Measurements from ENCODE around the gene STARD9. TPM values are rescaled to one million over a fixed set of nuclear protein-coding genes. Genes with fewer than 3 reads are reported as not detected.

The STARD9 gene
- total RNA-seq, 1 donor from 2014 or later: 10.0 TPM

DNA sequence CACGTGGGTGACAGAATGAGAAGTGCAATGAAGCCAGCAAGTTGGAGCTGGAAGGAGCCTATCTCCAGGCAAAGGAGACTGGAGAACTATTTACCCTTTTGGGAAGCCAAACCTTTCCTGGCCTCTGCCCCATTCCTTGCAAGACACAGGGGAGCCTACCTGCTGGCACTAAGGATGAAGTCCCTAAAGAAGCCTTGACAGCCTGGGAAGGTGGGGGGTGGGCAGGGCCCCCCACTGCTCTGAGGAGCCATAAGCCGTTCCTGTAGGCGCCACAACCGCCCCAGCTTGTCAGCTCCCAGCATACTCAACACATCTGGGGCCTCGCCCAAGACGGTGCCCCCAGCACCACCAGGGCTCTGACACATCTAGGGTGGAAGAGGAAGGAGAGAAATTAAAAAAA, 156.1 kb downstream of the STARD9 start:
- intact Hi-C loops (cut with micrococcal nuclease): no loop called here
- peaks cover 62% of the 10 kb centered on the region for H3K36me3 Mint-ChIP-seq (ENCODE audit: low read depth)
- H3K9me3 Mint-ChIP-seq: no peaks in the 10 kb centered on the region
- peaks cover 6% of the 10 kb centered on the region for H3K4me1 Mint-ChIP-seq (ENCODE audit: low read depth)
- H3K27me3 Mint-ChIP-seq (ENCODE audit: low read depth): no peaks in the 10 kb centered on the region
- no peak for DNase-seq (ENCODE audit: low spot score)
- no peak overlapping the region for H3K27ac Mint-ChIP-seq
- H3K4me3 Mint-ChIP-seq (ENCODE audit: low read depth): no peak overlapping the region

DNA sequence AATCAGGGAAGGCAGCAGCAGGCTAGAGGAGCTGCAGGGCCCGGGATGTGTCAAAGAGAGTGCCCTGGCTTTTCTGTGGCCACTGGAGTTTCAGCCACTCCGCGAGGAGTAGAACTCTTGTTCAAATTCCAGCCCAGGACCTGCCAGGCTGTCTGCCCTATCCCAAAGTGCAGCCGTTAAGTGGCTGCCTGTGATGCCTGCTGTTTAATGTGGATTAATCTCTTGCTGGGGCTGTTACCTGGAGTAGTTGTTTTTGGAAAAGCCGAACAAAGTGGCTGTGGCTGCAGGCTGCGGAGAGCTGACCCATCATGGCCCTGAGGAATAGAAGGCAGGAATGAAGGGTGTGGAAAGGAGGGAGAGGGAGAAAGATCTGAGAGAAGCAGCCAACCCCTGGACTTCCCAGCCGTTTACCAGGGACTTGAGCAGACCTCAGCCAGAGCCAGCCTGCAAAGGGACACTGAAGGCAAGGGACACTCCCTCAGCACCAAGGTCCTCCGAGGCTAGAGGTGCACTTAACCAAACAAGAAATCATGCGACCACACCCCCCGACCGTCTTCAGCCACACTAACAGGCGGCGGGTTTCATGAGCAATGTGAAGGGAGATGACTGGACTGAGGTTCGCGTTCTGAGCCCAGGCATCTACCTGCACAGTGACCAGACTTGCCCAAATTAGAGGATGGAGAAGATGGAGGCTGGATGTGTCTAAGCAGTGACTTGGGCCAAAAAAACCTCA, 156.9 kb downstream of the STARD9 start:
- Mint-ChIP-seq H3K9me3 (no peaks in the 10 kb centered on the region), H3K27me3 (ENCODE audit: low read depth) (no peaks in the 10 kb centered on the region), H3K27ac (no peak overlapping the region), H3K4me1 (ENCODE audit: low read depth) (peaks cover 6% of the 10 kb centered on the region), H3K36me3 (ENCODE audit: low read depth) (peaks cover 59% of the 10 kb centered on the region), H3K4me3 (ENCODE audit: low read depth) (no peak overlapping the region)
- DNase-seq (ENCODE audit: low spot score): no peak
- intact Hi-C loops (cut with micrococcal nuclease): no loop called here

DNA sequence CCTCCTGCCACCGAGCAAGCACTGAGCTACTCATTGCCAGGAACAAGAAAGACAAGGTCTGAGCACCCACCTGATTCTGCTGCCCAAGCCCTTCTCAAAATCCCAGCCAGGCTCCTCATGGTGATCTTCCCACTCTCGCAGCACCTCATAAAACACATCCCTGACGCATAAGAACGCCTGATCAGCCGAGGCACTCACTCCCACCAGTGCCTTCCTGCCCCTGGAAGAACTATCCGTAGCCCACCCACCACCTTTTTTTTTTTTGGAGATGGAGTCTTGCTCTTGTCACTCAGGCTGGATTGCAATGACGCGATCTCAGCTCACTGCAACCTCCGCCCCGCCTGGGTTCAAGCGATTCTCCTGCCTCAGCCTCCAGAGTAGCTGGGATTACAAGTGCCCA, 157.6 kb downstream of the STARD9 start:
- Mint-ChIP-seq H3K4me3 (ENCODE audit: low read depth) (no peak overlapping the region), H3K27ac (no peak overlapping the region), H3K9me3 (no peaks in the 10 kb centered on the region), H3K36me3 (ENCODE audit: low read depth) (peaks cover 59% of the 10 kb centered on the region), H3K27me3 (ENCODE audit: low read depth) (no peaks in the 10 kb centered on the region), H3K4me1 (ENCODE audit: low read depth) (peaks cover 6% of the 10 kb centered on the region)
- no peak for DNase-seq (ENCODE audit: low spot score)
- intact Hi-C loops (cut with micrococcal nuclease): no loop called here

DNA sequence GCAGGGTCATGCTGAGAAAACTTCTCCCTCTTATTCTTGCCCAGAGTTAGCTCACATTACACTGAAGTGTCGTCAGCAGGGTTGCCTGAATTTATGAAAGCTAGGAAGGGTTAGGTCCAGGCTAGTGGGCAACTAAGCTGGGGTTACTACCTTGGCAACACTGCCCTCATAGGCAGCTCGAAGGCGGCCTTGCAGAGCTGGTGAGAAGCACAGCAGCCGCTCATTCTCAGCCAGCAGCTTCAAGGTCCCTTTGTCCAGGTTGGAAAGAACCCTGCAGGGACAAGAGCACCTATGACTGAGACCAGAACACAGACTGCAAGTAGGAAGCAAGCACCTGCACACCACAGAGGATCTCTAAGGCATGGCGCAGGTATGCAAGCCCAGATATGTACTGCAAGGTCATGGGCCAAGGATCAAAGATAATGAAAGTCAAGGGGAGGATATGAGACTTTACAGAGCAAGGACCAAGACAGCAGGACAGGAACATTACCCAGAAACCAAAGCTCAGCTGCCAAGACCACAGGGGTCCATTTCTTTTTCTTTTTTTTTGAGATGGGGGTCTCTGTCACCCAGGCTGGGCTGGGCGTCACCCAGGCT, 158.8 kb downstream of the STARD9 start:
- Mint-ChIP-seq H3K4me1 (ENCODE audit: low read depth) (peaks cover 6% of the 10 kb centered on the region), H3K27ac (no peak overlapping the region), H3K27me3 (ENCODE audit: low read depth) (no peaks in the 10 kb centered on the region), H3K4me3 (ENCODE audit: low read depth) (peak overlapping the region; percentile 39), H3K36me3 (ENCODE audit: low read depth) (peaks cover 52% of the 10 kb centered on the region), H3K9me3 (no peaks in the 10 kb centered on the region)
- no peak for DNase-seq (ENCODE audit: low spot score)
- intact Hi-C loops (cut with micrococcal nuclease): no loop called here

DNA sequence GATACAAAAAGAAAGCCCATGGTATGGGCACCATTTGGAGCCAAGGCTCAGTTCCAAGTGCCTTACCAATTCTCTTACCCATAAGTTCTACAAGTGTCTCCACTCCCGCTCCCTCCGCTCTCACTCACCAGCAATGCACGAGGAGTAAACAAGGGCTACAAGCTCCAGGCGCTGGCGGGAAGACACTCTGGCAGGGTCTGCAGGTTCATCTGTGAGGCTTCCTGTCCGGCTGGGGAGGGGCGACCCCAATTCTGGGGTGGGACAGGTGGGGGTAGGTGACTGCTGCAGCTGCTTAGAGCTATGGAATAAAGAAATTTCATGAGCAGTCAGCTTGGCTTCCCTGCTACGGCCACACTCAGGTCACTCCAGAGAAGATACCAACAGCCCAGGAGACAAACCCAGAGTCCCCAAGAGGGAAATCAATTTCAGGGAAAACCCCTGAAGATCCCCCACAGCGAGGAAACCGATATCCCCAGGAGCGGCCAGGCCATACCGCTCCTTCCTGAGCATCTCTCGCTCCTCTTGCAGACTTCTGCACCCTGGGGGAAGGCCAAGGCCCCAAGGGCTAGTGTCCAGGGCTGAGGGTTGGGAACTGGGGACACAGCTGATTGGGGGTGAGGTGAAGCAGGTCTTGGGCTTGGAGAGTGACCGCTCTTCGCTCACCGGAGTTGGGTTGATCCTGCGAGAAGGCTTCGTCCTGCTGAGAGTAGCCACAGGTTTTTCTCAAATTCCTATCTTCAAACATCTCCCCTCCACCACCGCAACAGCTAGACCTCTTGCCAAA, 160.2 kb downstream of the STARD9 start:
- peaks cover 41% of the 10 kb centered on the region for H3K36me3 Mint-ChIP-seq (ENCODE audit: low read depth)
- peaks cover 6% of the 10 kb centered on the region for H3K4me1 Mint-ChIP-seq (ENCODE audit: low read depth)
- H3K9me3 Mint-ChIP-seq: no peaks in the 10 kb centered on the region
- peak overlapping the region; percentile 77 for H3K4me3 Mint-ChIP-seq (ENCODE audit: low read depth)
- H3K27me3 Mint-ChIP-seq (ENCODE audit: low read depth): no peaks in the 10 kb centered on the region
- peak overlapping the region; percentile 58 for H3K27ac Mint-ChIP-seq
- DNase-seq (ENCODE audit: low spot score): no peak
- intact Hi-C loops (cut with micrococcal nuclease): loop anchor here (2.0 kb wide), 1 partner anchor 55 kb away; no protein-coding TSS in a partner anchor

DNA sequence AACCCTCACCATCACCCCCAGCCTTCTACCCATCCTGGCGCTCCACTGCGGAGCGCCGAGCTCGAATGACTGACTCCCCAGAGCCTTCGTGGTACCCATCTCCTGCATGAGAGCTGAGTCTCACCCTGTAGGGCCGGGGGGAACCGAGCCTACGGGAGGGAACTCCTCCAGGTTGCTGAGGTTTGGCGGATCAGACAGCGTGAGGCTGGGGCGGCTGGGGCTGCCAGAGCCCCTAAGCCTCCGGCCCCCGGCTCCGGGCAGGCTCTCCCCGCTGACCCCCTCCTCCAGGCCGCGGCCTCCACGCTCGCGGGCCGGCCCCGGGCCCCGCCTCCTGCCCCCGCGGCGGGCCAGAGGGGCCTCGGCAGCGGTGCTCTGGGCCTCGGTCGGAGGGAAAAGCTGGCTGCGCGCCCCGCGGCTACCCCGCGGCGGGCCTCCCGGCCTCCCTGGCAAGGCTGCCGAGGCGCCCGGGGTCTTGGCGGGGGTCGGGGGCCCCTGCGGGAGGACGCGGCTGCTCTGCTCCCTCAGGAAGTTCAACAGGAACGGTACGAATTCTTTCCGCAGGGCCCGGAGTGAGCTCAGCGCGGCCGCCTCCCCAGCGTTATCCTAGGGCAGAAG, 160.9 kb downstream of the STARD9 start:
- no peak for DNase-seq (ENCODE audit: low spot score)
- H3K4me3 Mint-ChIP-seq (ENCODE audit: low read depth): peak overlapping the region; percentile 77
- H3K27ac Mint-ChIP-seq: peak overlapping the region; percentile 58
- intact Hi-C loops (cut with micrococcal nuclease): loop anchor here (2.0 kb wide), 1 partner anchor 55 kb away; no protein-coding TSS in a partner anchor
- H3K27me3 Mint-ChIP-seq (ENCODE audit: low read depth): no peaks in the 10 kb centered on the region
- no peaks in the 10 kb centered on the region for H3K9me3 Mint-ChIP-seq
- H3K4me1 Mint-ChIP-seq (ENCODE audit: low read depth): peaks cover 6% of the 10 kb centered on the region
- peaks cover 36% of the 10 kb centered on the region for H3K36me3 Mint-ChIP-seq (ENCODE audit: low read depth)

DNA sequence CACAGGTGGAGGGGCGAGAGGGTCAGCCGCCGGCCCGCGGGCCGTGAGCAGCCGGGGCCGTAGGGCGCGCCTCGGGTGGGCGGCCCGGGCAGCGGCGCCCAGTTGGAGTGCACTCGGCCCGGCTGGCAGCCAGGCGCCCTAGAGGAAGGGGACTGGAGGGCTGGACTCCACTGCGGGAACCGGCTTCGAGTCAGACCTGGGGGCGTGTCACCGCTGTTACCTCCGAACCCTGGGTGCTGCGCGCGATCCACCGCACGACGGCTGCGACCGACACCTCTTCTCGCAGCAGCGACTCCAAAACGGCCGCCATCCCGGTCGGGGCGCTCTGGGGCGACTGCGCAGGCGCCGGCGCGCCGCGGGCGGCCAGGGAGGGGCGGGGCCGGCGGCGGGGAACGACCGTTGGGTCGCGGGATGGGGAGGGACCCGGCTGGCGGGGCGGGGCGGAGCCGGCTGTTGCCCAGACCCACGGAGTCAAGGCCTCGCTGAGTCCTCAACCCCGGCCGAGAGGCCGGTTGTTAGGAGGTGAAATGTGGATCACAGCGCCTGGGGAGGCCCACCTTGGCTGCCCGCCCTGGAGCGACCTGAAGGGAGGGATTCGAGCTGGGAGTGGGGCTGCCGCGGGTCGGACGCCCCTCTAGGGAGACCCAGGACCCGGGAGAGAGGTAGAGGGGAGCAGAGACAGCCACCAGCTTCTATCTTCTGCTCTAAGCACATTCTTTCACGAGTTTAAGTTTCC, 161.6 kb downstream of the STARD9 start, which contains the start of gene CDAN1:
Gene CDAN1 (minus strand): TSS at position 336 of the 736 bp plus-strand sequence. CDS start 26 bp downstream, at position 310.
- H3K9me3 Mint-ChIP-seq: no peaks in the 10 kb centered on the region
- no peaks in the 10 kb centered on the region for H3K27me3 Mint-ChIP-seq (ENCODE audit: low read depth)
- intact Hi-C loops (cut with micrococcal nuclease): loop anchor here (1.0 to 2.0 kb wide), 2 partner anchors 56 to 184 kb away; no protein-coding TSS in a partner anchor
- peak within 1 kb of the TSS; percentile 77 for H3K4me3 Mint-ChIP-seq (ENCODE audit: low read depth)
- peak within 1 kb of the TSS; percentile 69 for H3K27ac Mint-ChIP-seq
- H3K4me1 Mint-ChIP-seq (ENCODE audit: low read depth): peaks cover 6% of the 10 kb centered on the region
- H3K36me3 Mint-ChIP-seq (ENCODE audit: low read depth): peaks cover 31% of the 10 kb centered on the region
- peak; percentile 88 for DNase-seq (ENCODE audit: low spot score)

DNA sequence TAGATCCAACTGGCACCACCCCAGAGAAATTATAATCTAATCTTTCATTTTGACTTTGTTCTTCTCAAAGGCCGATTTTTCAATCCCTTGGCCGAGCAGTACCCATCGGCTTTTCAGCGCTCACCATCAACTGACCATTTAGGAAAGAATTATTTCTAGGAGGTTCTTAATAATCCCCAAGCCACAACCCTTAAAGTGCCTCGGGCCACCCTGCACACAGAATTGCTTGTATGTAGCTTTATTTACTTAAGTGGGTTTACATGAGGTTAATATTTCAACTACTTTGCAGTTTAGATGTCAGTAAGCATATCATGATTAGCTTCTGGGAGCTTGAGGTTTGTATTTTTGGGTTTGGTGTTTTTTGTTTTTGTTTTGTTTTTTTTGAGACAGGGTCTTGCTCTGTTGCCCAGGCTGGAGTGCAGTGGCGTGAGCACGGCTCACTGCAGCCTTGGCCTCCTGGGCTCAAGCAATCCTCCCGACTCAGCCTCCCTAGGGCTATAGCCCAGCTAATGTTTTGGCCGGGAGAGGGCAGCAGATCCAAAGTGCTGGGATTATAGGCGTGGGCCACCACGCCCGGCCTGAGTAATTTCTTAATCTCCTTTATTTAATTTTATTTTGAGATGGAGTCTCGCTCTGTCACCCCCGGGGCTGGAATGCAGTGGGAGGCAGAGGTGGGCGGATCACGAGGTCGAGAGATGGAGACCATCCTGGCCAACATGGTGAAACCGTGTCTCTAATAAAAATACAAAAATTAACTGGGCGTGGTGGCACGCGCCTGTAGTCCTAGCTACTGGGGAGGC, 162.3 kb downstream of the STARD9 start:
- H3K36me3 Mint-ChIP-seq (ENCODE audit: low read depth): peaks cover 24% of the 10 kb centered on the region
- H3K27me3 Mint-ChIP-seq (ENCODE audit: low read depth): no peaks in the 10 kb centered on the region
- intact Hi-C loops (cut with micrococcal nuclease): loop anchor here (1.0 to 2.0 kb wide), 2 partner anchors 57 to 184 kb away; no protein-coding TSS in a partner anchor
- H3K4me3 Mint-ChIP-seq (ENCODE audit: low read depth): peak overlapping the region; percentile 68
- no peaks in the 10 kb centered on the region for H3K9me3 Mint-ChIP-seq
- DNase-seq (ENCODE audit: low spot score): no peak
- H3K4me1 Mint-ChIP-seq (ENCODE audit: low read depth): peaks cover 6% of the 10 kb centered on the region
- peak overlapping the region; percentile 69 for H3K27ac Mint-ChIP-seq

DNA sequence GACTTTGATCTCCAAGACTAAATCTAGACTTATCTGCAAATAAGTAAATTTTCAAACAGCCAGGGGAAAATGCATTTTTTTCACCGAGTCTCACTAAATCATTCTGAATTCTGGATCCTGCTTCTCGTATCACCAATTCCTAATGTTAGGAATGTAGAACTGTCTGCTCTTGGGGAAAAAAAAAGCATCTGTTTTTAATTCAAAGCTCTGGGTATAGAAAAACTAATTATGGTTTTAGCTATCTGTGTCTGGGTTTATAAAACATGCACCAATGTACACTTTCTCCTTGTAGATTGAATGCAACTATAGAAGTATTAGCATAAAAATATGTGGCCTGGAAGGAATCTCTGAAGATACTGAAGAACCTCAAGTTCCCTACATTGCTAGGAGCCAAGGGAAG, 166.3 kb downstream of the STARD9 start:
- Mint-ChIP-seq H3K4me3 (ENCODE audit: low read depth) (no peak overlapping the region), H3K27ac (no peak overlapping the region), H3K27me3 (ENCODE audit: low read depth) (no peaks in the 10 kb centered on the region), H3K36me3 (ENCODE audit: low read depth) (peaks cover 7% of the 10 kb centered on the region), H3K4me1 (ENCODE audit: low read depth) (no peaks in the 10 kb centered on the region), H3K9me3 (no peaks in the 10 kb centered on the region)
- intact Hi-C loops (cut with micrococcal nuclease): no loop called here
- DNase-seq (ENCODE audit: low spot score): no peak

DNA sequence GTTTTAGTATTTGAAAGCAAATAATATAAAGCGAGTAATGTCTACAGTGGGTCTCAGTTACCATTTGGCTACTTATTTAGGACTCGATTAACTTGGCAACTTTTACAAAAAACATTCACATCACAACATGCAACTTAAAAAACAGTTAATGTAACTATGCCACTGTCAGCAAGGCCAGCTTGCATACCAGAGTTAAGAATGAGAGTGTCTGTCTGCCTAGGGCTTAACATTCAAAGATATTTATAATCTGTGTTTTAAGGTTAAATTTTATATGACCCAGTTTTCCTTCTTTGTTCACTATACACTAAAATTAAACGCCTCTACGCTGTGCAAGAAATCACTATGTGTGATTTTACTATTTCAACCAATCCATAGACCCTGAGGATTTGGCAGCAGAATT, 166.7 kb downstream of the STARD9 start:
- no peaks in the 10 kb centered on the region for H3K4me1 Mint-ChIP-seq (ENCODE audit: low read depth)
- no peaks in the 10 kb centered on the region for H3K27me3 Mint-ChIP-seq (ENCODE audit: low read depth)
- no peak overlapping the region for H3K4me3 Mint-ChIP-seq (ENCODE audit: low read depth)
- peaks cover 7% of the 10 kb centered on the region for H3K36me3 Mint-ChIP-seq (ENCODE audit: low read depth)
- no peak overlapping the region for H3K27ac Mint-ChIP-seq
- intact Hi-C loops (cut with micrococcal nuclease): no loop called here
- H3K9me3 Mint-ChIP-seq: no peaks in the 10 kb centered on the region
- no peak for DNase-seq (ENCODE audit: low spot score)

DNA sequence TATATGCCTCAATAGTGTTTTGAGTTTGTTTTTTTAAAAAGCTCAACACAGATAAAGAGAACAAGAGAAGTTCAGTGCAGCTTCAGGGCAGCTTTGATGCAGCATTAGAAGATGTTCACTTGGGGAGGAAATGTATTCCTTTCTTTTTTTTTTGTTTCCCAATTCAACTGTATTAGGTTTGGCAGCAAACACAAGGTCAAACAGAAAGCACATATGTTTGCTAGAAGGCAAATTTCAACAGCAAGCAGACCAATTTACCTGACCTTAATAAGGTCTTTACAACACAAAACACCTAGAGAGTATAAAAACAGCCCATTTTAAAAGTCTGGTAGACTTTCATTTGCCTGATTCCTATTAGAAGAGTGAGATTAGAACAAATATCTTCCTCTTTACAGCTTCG, 168.8 kb downstream of the STARD9 start:
- Mint-ChIP-seq H3K4me1 (ENCODE audit: low read depth) (no peaks in the 10 kb centered on the region), H3K9me3 (no peaks in the 10 kb centered on the region), H3K27me3 (ENCODE audit: low read depth) (no peaks in the 10 kb centered on the region), H3K4me3 (ENCODE audit: low read depth) (no peak overlapping the region), H3K27ac (no peak overlapping the region), H3K36me3 (ENCODE audit: low read depth) (peaks cover 7% of the 10 kb centered on the region)
- intact Hi-C loops (cut with micrococcal nuclease): no loop called here
- no peak for DNase-seq (ENCODE audit: low spot score)
